ENCODE measurements around the gene WDR38.

WDR38 gene

GRCh38 chr9:124869986-124870560 is 16.8 kb downstream of the WDR38 start:
- TF ChIP-seq CTCF (IDR thresholded peaks at IDR 0.05; ENCODE audit: control extremely low read depth, extremely low read depth, low read depth, missing control alignments) = no peak
- peak; percentile 69 for DNase-seq (ENCODE audit: extremely low spot score)
- CTCF ChIA-PET = interaction anchor here (0.9 to 16.6 kb wide), 5 partner anchors 8 to 106 kb away, joined by 3 to 173 read pairs (median 3); partner anchors contain the start of genes ARPC5L, RPL35 and WDR38
- POLR2A ChIA-PET = interaction anchor here (1.2 to 1.7 kb wide), 2 partner anchors 8 to 11 kb away, joined by 4 to 5 read pairs; no protein-coding TSS in a partner anchor

GRCh38 chr9:124870723-124871122 is 17.5 kb downstream of the WDR38 start:
- CTCF ChIA-PET = interaction anchor here (0.9 to 16.6 kb wide), 8 partner anchors 9 to 107 kb away, joined by 3 to 173 read pairs (median 4); partner anchors contain the start of genes ARPC5L, RPL35 and WDR38
- no peak for DNase-seq (ENCODE audit: extremely low spot score)
- POLR2A ChIA-PET = interaction anchor here (0.8 to 2.4 kb wide), 3 partner anchors 8 to 10 kb away, joined by 3 to 11 read pairs (median 4); partner anchors contain the start of genes ARPC5L and RPL35

GRCh38 chr9:124871156-124871561 is 17.9 kb downstream of the WDR38 start:
- TF ChIP-seq CTCF (IDR thresholded peaks at IDR 0.05; ENCODE audit: control extremely low read depth, extremely low read depth, low read depth, missing control alignments) = no peak
- no peak for DNase-seq (ENCODE audit: extremely low spot score)
- ChIA-PET POLR2A (interaction anchor here (0.8 to 2.4 kb wide), 2 partner anchors 9 kb away, joined by 3 to 11 read pairs; partner anchors contain the start of genes ARPC5L and RPL35), CTCF (interaction anchor here (0.7 to 16.6 kb wide), 8 partner anchors 9 to 98 kb away, joined by 3 to 173 read pairs (median 6); partner anchors contain the start of genes ARPC5L, RPL35 and WDR38)

More at GRCh38 chr9:124870723-124871122, 17.5 kb downstream of the WDR38 start:
- TF ChIP-seq CTCF (IDR thresholded peaks at IDR 0.05; ENCODE audit: control extremely low read depth, extremely low read depth, low read depth, missing control alignments) = no peak

- no peak for TF ChIP-seq CTCF (IDR thresholded peaks at IDR 0.05; ENCODE audit: control extremely low read depth, extremely low read depth, low read depth, missing control alignments)
- ChIA-PET CTCF (interaction anchor here (4.8 to 16.6 kb wide), 2 partner anchors 22 to 100 kb away, joined by 24 to 173 read pairs; partner anchors contain the start of gene WDR38), POLR2A (no interaction called here)
- DNase-seq (ENCODE audit: extremely low spot score) = no peak
Measured at GRCh38 chr9:124873664-124874063, 20.4 kb downstream of the WDR38 start.

- ChIA-PET CTCF (interaction anchor here (1.4 to 16.6 kb wide), 4 partner anchors 11 to 102 kb away, joined by 5 to 173 read pairs (median 15); partner anchors contain the start of gene WDR38), POLR2A (interaction anchor here (0.9 kb wide), 1 partner anchor 13 kb away, joined by 17 read pairs; the partner anchor contains the start of genes ARPC5L and RPL35)
- DNase-seq (ENCODE audit: extremely low spot score) = no peak
- TF ChIP-seq CTCF (IDR thresholded peaks at IDR 0.05; ENCODE audit: control extremely low read depth, extremely low read depth, low read depth, missing control alignments) = no peak
Measured at GRCh38 chr9:124875501-124875900, 22.2 kb downstream of the WDR38 start.

- POLR2A ChIA-PET = interaction anchor here (2.1 kb wide), 1 partner anchor 7 kb away, joined by 4 read pairs; no protein-coding TSS in a partner anchor
- DNase-seq (ENCODE audit: extremely low spot score) = no peak
- CTCF ChIA-PET = interaction anchor here (1.5 to 1.9 kb wide), 4 partner anchors 9 to 103 kb away, joined by 3 to 6 read pairs (median 4); no protein-coding TSS in a partner anchor
- TF ChIP-seq CTCF (IDR thresholded peaks at IDR 0.05; ENCODE audit: control extremely low read depth, extremely low read depth, low read depth, missing control alignments) = no peak
Measured at GRCh38 chr9:124877021-124877782, 23.9 kb downstream of the WDR38 start.
